GM18498 (cell line): ENCODE measurements around the gene CNTNAP2.

Experiments
- ATAC-seq: cut with Tn5 transposase; IDR thresholded peaks from one replicate; pipeline ENCODE4 v1.9.1; 2021; ENCODE audit warnings: mild to moderate bottlenecking, moderate library complexity; ENCODE audit not compliant: unreplicated experiment

CNTNAP2 gene

DNA sequence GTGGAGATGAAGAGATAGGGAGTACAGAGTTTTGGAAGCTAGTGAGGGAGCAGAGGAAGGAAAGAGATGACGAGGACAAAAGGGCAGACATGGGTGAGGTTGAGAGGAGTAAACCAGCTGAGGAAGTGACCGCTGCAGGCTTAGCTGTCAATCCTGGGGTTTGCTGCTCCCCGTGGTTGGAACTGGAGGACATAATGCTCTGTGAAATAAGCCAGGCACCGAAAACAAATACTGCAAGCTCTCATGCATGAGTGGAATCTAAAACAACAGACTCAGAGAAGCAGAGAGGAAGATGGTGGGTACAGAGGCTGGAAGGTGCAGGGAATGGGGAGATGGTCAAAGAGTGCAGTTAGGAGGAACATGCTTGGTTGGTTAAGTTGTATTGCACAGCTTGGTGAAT is 1991.8 kb downstream of the CNTNAP2 start:
- no peak for ATAC-seq

GRCh38 chr7:148110097-148110868 is 1993.7 kb downstream of the CNTNAP2 start:
- no peak for ATAC-seq

GRCh38 chr7:148114804-148115203 is 1998.2 kb downstream of the CNTNAP2 start:
- ATAC-seq: no peak

GRCh38 chr7:148115308-148115707 is 1998.7 kb downstream of the CNTNAP2 start:
- no peak for ATAC-seq

DNA sequence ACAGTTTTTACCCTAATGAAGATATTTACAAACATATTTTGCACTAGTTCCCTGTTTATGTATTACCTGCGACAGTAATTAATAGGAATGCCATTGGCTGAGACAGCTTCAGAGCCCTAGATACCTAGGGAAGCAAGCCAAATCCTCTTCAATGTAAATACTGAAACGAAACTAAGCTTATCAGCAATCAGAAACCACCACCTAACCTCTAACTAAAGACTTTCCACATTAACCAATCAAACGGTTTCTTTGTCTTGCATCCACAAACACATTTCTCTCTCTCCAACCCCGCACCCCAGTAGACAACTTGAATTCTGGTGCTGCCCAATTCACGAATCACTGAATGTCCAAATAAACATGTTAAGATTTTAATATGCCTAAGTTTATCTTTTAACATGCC is 1999.6 kb downstream of the CNTNAP2 start:
- ATAC-seq: no peak

- ATAC-seq: no peak
Measured at GRCh38 chr7:148116829-148117403, 2000.3 kb downstream of the CNTNAP2 start.

- ATAC-seq: no peak
Measured at GRCh38 chr7:148118371-148118770, 2001.8 kb downstream of the CNTNAP2 start.

GRCh38 chr7:148121401-148121800 is 2004.8 kb downstream of the CNTNAP2 start:
- ATAC-seq: no peak

DNA sequence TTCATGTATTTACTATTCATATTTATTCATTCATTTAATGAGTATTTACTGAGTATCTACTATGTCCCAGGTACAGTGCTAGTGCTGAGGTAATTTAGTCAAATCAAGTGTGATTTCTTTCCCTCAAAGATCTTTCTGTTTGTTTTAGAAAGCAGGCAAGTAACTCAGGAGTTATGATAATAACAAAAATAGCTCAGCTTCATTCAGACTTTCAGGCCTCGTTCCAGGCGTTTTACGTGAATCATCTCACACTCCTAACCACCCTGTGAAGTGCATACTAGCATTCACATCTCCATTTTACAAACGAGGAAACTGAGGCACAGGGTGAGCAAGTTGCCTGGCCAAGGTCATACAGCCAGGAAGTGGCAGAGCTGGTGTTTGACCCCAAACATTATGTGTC is 2005.2 kb downstream of the CNTNAP2 start:
- no peak for ATAC-seq

GRCh38 chr7:148124477-148124876 is 2007.9 kb downstream of the CNTNAP2 start:
- no peak for ATAC-seq

- no peak for ATAC-seq
Measured at GRCh38 chr7:148127374-148127773, 2010.8 kb downstream of the CNTNAP2 start.

DNA sequence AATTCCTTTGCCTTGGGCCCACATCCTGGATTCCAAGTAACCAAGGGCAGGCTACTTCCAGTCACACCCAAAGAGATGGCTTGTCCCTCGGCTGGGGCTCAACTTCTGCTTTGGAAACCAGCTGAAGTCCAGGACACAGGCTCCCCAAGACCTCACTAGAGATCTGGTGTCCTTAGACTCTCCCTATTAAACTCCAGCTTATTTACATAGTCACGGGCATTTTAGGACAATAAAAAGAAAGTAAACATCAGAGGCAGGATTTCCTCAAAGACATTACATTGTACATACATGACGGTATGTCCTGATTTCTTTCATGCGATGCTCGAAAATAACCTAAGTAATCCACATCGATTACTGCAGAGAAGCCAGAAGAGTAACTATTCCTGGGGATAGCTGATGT is 2012.4 kb downstream of the CNTNAP2 start:
- ATAC-seq: no peak

DNA sequence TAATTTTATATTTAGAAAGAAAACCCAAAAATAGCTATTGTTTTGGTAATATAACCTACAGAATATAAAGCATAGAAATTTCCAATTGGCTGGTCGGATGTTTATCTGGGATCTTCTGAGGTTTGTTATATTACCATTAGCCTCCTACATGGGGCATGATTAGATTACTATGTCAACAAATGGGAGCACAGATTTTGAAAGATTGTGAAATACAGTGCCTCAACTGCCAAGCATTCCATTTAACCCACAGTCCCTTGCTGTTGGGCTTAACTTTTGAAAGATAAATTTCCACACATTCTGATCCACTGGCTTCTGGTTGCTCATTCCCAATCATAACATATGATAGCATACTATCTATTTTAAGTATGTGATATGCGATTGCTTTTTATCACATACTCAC is 2018.5 kb downstream of the CNTNAP2 start:
- no peak for ATAC-seq

GRCh38 chr7:148135997-148136396 is 2019.4 kb downstream of the CNTNAP2 start:
- ATAC-seq: no peak

- peak; percentile 60 for ATAC-seq
Measured at GRCh38 chr7:148142660-148143248, 2026.2 kb downstream of the CNTNAP2 start.

DNA sequence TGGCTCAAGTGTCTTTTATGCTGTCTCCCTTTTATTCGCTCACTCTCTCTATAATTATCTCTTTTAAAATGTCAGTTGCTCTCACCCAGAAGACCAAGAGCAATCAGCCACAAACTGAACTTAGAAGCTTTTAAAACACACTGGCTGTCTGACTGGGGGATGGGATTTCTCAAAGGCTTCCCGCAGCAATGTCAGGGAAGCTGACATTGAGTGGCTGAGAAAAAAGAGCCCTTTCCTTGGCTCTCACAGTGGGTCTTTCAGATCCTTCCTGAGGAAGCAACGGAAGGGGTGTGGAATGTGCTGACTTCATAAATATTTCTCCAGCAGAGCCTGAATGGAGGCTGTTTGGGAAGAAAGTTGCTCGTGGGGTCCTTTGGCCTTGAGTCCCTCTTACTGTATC is 2028.2 kb downstream of the CNTNAP2 start:
- no peak for ATAC-seq

DNA sequence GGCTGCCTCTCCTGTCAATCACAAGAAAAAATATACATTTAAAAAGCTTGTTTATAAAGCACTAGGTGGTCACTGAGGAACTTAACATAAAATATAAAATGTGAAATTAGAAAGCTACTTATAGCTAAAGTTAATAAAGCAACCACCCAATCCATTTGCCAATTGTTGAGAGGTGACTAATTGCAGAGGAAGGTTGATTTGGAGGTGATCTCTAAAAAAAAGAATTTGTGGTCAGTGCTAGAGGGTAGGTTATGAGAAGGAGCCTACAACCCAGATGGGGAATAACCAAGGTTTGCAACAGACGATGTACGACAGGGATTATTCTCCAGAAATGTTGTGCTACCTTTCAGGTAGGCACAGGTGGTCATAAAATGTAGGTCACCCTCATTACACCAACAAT is 2029.7 kb downstream of the CNTNAP2 start:
- no peak for ATAC-seq

- ATAC-seq: no peak
Measured at GRCh38 chr7:148147438-148147837, 2030.8 kb downstream of the CNTNAP2 start.

GRCh38 chr7:148148456-148148855 is 2031.9 kb downstream of the CNTNAP2 start:
- no peak for ATAC-seq

DNA sequence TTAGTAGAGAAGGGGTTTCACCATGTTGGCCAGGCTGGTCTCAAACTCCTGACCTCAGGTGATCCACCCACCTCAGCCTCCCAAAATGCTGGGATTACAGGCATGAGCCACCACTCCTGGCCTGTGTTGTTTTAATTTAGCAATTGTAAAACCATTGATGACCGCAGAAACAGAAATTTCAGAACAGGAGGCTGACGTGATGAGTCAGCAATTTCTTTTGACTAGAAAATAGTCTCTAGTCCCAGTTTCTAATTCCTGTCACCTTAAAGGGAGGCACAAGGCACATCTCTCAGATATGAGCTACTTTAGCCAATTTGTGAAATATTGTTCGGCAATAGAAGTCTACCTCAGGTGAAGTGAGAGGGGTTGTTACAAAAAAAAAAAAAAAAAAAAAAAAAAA is 2033.1 kb downstream of the CNTNAP2 start:
- ATAC-seq: no peak

DNA sequence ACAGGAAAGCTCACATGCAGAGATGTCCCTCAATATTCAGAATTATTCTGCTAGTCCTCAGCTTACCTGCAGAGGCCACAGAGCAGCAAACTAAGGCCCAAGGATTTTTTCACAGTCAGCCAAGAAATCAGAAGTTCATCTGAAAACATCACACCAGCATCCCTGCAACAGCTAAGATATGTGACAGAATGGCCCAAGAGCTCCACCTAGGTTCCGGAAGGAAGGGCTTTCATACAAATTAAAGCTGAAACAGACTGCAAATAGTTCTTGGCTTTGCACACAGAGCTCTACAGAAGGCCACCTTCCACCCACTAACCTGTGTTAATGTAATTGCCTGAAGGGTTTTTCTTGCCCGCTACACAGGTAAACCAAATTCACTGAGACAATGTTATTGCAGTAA is 2035.2 kb downstream of the CNTNAP2 start:
- no peak for ATAC-seq

DNA sequence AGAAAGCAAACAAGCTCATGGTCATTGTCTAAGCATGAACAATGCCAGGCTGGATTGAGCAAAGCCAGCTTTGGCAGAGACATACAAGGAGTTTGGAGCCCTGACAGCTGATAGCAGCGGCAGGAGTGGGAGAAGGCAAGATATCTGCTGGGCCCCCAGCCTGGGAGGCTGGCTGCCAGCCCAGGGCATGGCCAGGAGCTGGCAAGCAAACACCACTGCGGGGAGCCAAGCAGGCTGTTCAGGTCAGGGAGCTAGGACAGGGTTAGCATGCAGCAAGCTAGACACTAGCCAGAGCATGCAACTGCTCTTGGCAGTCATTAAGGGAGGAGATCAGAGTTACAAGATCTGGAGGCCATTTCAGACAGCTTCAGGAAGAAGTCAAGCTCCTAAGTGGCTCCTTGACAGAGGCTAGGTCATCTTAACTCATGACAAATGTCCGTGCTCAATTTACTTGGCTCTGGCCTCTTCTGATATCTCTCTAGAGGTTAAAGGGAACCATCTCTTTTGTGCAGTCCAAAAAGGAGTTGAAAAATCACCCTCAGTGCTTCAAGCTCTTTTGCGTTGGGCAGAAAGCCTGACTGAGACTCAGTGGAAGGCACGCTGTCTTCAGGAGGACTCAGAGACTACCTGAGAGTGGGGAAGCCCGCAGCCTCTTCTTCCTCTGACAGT is 2037.1 kb downstream of the CNTNAP2 start:
- ATAC-seq: no peak
